KMS-11 (cell line): ENCODE measurements around the gene KLHL42.

ENCODE experiments used
- H2AFZ ChIP-seq: fragments of 200-600 bp; sonication (generic); 2 replicates; pipeline ENCODE4 v1.6.1; 2016; ENCODE audit warnings: antibody characterized with exemption, mixed run types, low read depth
- H3K27ac ChIP-seq: fragments of 200-600 bp; sonication (generic); 2 replicates; pipeline ENCODE4 v1.6.1; 2016; ENCODE audit warnings: mild to moderate bottlenecking, mixed run types
- H3K27me3 ChIP-seq: fragments of 200-600 bp; sonication (generic); 2 replicates; pipeline ENCODE4 v1.6.1; 2017; ENCODE audit warnings: mild to moderate bottlenecking, low read depth, mixed run types, moderate library complexity; ENCODE audit not compliant: insufficient read depth
- H3K36me3 ChIP-seq: fragments of 200-600 bp; sonication (generic); 2 replicates; pipeline ENCODE4 v1.6.1; 2017; ENCODE audit warnings: mild to moderate bottlenecking, mixed run types; ENCODE audit not compliant: insufficient read depth
- H3K4me1 ChIP-seq: fragments of 200-600 bp; sonication (generic); 2 replicates; pipeline ENCODE4 v1.6.1; 2016; ENCODE audit warnings: mild to moderate bottlenecking, low read depth, mixed run types; ENCODE audit not compliant: poor library complexity, severe bottlenecking
- H3K4me2 ChIP-seq: fragments of 200-600 bp; sonication (generic); 2 replicates; pipeline ENCODE4 v1.7.0; 2016; ENCODE audit warnings: mild to moderate bottlenecking, mixed run types
- H3K4me3 ChIP-seq: fragments of 200-600 bp; sonication (generic); IDR thresholded peaks from 2 replicates; pipeline ENCODE4 v1.6.1; 2017; ENCODE audit warnings: low read depth, low read length, mixed read lengths; ENCODE audit not compliant: insufficient read depth
- H3K79me2 ChIP-seq: fragments of 200-600 bp; sonication (generic); 2 replicates; pipeline ENCODE4 v1.6.1; 2016; ENCODE audit warnings: low read depth, mixed run types; ENCODE audit not compliant: insufficient read depth
- H3K9ac ChIP-seq: fragments of 200-600 bp; sonication (generic); 2 replicates; pipeline ENCODE4 v1.6.1; 2016; ENCODE audit warnings: mild to moderate bottlenecking, mixed run types
- H4K20me1 ChIP-seq: fragments of 200-600 bp; sonication (generic); 2 replicates; pipeline ENCODE4 v1.6.1; 2016; ENCODE audit warnings: mild to moderate bottlenecking, mixed run types; ENCODE audit not compliant: insufficient read depth
- CTCF ChIP-seq: fragments of 200-600 bp; sonication (generic); conservative IDR thresholded peaks from 2 replicates; pipeline ENCODE4 v1.6.1; 2017; ENCODE audit warnings: low read depth, mild to moderate bottlenecking, antibody characterized with exemption, low read length, moderate library complexity, mixed read lengths

The KLHL42 gene

GRCh38 chr12:27807063-27807703 lies 27.1 kb downstream of the KLHL42 start:
- Histone ChIP-seq H3K27me3 (no peaks in the 10 kb centered on the region), H4K20me1 (no peaks in the 10 kb centered on the region), H3K9ac (no peak overlapping the region), H3K4me3 (no peak overlapping the region), H3K4me1 (no peaks in the 10 kb centered on the region), H3K36me3 (no peaks in the 10 kb centered on the region), H2AFZ (no peak overlapping the region), H3K27ac (no peak overlapping the region), H3K79me2 (no peaks in the 10 kb centered on the region), H3K4me2 (no peak overlapping the region)
- TF ChIP-seq CTCF = no peak

GRCh38 chr12:27808841-27809240 lies 28.8 kb downstream of the KLHL42 start:
- Histone ChIP-seq H3K4me3 (no peak overlapping the region), H3K79me2 (no peaks in the 10 kb centered on the region), H3K4me2 (no peak overlapping the region), H3K27me3 (no peaks in the 10 kb centered on the region), H3K9ac (no peak overlapping the region), H2AFZ (no peak overlapping the region), H3K27ac (no peak overlapping the region), H3K36me3 (no peaks in the 10 kb centered on the region), H3K4me1 (no peaks in the 10 kb centered on the region), H4K20me1 (no peaks in the 10 kb centered on the region)
- no peak for TF ChIP-seq CTCF

GRCh38 chr12:27810756-27811155 lies 30.7 kb downstream of the KLHL42 start:
- Histone ChIP-seq H3K27me3 (no peaks in the 10 kb centered on the region), H3K4me3 (no peak overlapping the region), H4K20me1 (no peaks in the 10 kb centered on the region), H3K27ac (no peak overlapping the region), H3K9ac (no peak overlapping the region), H2AFZ (no peak overlapping the region), H3K4me1 (peaks cover 5% of the 10 kb centered on the region), H3K36me3 (no peaks in the 10 kb centered on the region), H3K79me2 (no peaks in the 10 kb centered on the region), H3K4me2 (no peak overlapping the region)
- no peak for TF ChIP-seq CTCF

- Histone ChIP-seq H3K4me1 (peaks cover 5% of the 10 kb centered on the region), H3K36me3 (no peaks in the 10 kb centered on the region), H4K20me1 (no peaks in the 10 kb centered on the region), H3K27me3 (no peaks in the 10 kb centered on the region), H3K4me2 (no peak overlapping the region), H2AFZ (no peak overlapping the region), H3K27ac (no peak overlapping the region), H3K4me3 (no peak overlapping the region), H3K9ac (no peak overlapping the region), H3K79me2 (no peaks in the 10 kb centered on the region)
- no peak for TF ChIP-seq CTCF
Observed at GRCh38 chr12:27812502-27812901, 32.5 kb downstream of the KLHL42 start.
